ENCODE data around the gene PHLPP1.
A peak's percentile ranks its signal among the peaks of the same experiment; 100 is the strongest.

PHLPP1 gene

DNA sequence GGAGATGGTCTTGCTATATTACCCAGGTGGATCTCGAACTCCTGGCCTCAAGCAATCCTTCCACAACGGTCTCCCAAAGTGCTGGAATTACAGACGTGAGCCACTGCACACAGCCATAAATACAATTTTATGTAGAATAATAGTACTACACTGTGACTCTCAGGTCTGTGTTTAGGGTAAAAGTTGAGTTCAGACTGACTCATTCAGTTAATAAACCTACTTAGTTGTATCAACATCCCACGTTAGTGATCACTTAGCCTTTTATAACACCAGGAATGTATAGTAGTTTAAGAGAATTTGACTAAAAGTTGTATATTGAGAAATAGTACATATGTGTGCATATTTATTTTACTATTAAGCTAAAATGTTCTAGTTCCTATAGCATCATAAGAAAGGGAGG lies 237.5 kb downstream of the PHLPP1 start:
- no peak for DNase-seq

DNA sequence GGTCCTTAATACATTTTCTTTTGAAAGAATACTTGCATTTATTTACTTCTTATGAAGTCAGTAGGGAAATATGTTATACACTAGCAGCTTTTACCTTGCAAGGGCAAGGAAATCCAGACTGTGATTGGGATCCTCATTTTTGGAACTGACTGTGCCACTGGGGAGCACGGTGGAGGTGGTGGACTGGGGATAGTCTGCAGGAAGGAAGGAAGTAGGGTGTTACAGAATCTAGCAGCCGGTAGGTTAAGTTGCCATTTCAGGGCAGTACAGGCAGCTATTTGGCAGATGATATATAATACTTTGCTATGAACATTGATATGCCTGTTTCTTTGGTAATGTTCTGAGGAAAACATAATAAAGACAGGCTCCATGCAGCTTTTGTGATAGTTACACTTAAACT lies 238.3 kb downstream of the PHLPP1 start:
- no peak for DNase-seq

DNA sequence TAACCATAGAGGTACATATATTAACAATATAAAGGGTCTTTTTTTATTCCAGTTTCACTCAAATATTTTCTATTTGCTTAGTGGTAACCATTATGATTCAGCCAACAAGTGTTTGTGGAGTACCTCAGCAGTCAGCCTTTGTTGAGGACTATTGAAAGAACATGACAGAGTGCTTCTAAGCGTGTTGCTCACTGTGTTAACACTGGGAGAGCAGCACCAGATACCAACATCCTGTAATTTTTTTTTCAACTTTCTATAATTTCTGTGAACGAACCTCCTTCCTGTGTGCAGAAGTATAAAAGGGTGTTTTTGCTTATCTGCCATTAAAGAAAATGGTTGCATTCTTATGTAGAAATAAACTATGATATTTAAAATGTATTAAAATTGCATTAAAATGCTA lies 239.0 kb downstream of the PHLPP1 start:
- no peak for DNase-seq

DNA sequence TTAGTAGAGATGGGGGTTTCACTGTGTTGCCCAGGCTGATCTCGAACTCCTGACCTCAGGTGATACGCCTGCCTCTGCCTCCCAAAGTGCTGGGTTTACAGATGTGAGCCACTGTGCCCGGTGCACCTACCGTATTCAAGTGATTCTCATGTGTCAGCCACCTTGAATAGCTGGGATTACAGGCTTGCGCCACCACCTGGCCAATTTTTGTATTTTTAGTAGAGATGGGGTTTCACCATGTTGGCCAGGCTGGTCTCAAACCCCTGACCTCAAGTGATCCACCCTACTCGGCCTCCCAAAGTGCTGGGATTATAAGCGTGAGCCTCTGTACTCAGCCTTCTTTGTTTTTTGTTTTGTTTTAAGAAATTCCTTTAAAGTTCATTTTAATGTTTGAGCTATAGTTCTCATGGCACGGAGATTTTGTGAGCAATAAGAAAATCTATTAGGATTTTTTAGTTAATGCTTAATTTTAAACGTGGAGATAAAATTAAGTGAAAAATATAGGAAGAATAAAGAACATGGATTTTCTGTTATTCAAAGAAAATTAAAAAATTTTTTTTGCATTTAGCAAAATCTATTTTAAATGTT lies 242.6 kb downstream of the PHLPP1 start:
- peak in 1 of 4 experiments; percentile 38 for DNase-seq

DNA sequence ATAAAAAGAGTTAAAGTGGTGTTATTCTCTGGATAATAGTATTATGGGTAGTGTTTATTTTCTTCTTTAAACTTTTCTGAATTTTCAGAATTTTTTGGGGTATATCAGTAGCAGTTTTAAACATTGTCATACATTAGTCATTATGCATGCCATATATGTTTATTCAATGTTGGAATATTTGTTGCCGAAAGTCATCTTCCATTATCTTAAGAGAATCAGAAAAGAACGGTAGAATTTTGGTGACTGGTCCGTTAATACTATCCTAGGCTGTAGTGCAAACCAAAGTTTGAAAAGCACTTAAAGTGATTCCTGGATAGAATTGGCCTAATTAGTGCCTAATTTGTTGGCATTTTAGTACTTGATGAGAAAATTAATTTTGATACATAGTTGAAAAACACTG lies 244.1 kb downstream of the PHLPP1 start:
- no peak for DNase-seq

DNA sequence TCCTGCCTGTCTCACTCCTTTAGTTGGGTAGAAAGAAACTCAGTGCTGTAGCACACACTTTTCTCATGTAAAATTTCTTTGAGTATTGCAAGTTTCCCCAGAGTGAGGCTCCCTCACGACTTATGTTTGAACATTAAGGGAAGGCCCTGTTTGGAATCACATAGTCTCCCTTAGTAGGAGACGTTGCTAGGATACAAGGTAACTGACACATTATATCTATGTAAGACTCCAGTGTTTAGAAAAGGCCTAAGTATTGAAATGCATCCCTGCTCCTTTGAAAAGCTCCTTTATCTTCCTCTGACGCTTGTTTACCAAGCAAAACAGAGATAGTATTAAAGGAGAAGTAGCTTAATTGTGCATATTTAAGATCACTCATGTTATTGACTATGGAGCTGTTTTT lies 248.2 kb downstream of the PHLPP1 start:
- DNase-seq: no peak

DNA sequence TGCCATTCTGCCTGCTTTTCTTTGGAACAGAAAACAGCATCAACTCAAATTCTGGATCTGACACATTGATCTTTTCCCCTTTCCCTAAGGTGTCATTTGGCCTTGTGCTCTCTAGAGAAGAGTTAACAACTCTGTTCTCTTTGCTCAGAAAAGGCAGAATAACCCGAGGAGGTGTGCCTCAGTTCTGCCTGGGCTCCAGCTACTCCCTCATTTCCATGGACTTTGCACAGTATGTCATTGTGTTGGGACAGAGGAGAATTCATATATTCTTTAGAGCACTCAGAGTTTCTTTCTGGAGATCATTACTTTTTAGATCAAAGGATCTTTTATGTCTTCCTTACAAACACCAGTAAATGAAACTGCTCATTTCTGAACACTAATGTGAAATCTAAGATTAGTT lies 249.1 kb downstream of the PHLPP1 start:
- DNase-seq: no peak

DNA sequence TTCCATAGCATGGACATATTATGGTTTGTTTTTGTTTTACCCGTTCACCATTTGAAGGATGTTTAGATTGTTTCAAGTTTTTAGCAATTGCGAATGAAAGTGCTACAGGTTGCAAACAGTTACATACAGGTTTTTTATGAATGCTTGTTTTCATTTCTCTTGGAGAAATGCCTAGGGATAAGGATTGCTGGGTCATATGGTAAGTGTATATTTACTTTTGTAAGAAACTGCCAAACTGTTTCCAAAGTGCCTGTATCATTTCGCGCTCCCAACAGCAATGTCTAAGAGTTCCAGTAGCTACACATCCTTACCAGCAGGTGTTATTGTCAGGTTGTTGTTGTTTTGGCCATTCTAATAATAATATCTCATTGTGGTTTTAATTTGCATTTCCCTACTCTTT lies 251.7 kb downstream of the PHLPP1 start:
- DNase-seq: no peak

DNA sequence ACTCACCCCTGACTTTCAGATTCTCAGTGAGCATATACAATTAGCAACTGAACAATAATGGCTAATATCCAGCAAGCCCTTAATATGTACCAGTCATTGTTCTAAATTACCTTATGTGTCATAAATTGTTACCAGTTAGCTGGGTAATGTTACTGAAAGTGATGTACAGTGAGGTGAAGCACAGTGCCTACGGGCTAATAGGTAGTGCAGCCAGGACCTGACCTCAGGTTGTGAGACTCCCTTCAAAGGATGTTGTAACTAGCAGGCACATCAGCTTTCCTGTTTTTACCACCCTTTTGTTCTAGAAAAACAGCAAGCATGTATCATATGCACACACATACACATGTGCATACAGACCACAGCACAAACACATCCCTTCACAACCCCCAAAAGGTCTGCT lies 258.3 kb downstream of the PHLPP1 start:
- no peak for DNase-seq

DNA sequence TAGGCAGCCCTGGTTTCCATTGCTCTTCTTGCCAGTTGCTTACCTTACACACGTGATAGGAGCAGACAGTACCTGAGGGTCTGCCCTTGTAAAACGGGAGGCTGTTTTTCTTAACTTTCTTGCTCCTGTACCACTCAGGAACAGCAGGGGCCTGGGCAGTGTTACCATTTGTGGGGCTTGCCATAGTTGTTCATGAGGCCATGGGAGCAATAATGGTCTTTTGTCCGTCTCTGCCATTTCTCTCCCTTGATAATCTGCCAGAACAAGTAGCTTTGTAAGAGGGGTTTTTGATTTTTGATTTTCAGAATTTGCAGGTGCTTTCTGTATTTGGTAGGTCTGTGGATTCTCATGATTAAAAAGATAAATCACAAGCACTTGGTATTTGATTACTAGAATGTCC lies 259.0 kb downstream of the PHLPP1 start:
- no peak for DNase-seq

DNA sequence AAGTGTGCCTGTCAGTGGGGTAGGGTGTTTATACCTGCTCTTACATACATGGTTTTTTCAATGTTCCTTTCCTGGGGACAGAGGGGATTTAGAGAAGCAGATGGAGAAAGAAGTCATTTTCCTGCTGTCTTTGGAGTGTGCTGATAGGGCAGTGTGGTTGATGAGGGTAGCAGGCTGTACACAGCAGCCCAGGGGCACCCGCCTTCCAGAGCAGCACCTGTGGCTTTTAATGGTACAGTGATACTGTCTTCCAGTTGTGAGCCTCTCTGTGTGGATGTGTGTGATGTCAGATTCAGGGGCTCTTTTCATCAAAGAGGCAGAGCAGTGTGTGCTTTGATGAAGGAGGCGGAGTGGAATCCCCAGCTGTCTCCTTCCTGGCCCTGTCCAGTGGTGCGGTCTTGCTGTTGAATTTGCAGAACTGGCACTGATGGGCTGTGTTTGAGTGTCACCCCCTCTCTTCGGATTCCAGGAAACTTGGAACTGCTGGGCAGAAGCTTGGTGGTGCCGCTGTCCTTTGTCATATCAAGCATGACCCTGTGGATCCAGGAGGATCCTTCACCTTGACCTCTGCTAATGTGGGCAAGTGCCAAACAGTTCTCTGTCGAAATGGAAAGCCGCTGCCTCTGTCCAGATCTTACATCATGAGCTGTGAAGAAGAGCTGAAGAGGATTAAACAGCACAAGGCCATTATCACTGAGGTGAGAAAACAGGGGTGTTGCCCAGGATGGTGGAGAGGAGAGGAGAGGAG lies 259.8 kb downstream of the PHLPP1 start:
- no peak for DNase-seq

DNA sequence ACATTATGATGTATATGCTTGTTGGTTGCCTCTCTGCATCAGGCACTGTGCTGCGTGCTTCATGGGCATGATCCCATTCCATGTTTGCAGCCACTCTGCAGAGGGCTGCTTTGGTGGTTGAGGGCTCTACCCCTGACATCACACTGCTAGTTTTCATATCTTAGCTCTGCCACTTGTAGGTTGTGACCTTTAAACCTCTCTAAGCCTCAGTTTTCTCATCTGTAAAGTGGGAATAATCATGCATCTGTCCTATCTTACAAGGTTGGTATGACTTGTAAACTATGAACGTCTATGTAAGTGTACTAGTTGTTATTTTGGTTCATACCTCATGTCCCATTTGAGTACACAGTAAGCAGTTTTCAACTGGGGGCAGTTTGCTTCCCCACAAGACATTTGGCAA lies 260.4 kb downstream of the PHLPP1 start:
- no peak for DNase-seq

DNA sequence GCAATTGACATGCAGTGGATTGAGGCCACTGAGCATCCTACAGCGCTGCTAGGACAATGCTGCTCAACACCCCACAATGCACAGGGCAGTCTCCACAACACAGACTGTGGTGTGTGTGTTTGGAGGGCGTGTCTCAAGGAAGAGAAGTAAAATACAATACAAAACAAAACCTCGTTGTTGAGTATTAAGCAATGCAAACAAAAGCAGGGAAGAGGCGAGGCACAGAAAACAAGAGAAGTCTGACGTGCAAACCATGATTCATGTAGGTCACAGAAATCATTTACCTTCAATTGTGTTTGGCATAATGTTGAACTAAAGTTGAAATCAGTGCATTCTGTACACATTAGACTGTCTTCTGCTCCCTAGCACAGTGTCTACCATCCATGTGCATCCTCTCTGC lies 260.9 kb downstream of the PHLPP1 start:
- DNase-seq: no peak

DNA sequence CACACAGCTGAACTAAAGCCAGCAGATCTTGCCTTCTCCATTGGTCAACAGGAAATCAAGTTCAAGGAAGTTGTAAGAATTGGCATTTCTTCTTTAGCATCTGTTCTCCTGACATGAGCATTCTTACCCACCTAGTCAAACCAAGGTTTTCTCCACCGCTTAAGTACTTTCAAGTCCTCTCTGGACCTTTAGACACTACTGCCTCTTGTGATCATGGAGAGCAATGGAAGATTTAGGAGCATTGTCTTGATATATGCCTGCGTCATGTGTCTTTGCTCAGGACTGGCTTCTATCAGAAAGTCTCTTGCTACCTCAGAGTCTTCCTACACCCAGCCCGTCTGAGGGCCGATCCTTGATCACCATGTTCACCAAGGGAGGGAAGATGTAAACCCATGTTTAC lies 262.2 kb downstream of the PHLPP1 start:
- DNase-seq: no peak

DNA sequence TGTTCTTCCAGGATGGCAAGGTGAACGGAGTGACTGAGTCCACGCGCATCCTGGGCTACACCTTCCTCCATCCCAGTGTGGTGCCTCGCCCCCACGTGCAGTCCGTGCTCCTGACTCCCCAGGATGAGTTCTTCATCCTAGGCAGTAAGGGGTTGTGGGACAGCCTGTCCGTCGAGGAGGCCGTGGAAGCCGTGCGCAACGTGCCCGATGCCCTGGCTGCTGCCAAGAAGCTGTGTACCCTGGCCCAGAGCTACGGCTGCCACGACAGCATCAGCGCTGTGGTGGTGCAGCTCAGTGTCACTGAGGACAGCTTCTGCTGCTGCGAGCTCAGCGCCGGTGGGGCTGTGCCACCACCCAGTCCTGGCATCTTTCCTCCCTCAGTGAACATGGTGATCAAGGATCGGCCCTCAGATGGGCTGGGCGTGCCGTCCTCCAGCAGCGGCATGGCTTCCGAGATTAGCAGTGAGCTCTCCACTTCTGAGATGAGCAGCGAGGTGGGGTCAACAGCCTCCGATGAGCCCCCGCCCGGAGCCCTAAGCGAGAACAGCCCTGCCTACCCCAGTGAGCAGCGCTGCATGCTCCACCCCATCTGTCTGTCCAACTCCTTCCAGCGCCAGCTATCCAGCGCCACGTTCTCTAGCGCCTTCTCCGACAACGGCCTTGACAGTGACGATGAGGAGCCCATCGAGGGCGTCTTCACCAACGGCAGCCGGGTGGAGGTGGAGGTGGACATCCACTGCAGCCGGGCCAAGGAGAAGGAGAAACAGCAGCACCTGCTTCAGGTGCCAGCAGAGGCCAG lies 263.1 kb downstream of the PHLPP1 start:
- DNase-seq: no peak

DNA sequence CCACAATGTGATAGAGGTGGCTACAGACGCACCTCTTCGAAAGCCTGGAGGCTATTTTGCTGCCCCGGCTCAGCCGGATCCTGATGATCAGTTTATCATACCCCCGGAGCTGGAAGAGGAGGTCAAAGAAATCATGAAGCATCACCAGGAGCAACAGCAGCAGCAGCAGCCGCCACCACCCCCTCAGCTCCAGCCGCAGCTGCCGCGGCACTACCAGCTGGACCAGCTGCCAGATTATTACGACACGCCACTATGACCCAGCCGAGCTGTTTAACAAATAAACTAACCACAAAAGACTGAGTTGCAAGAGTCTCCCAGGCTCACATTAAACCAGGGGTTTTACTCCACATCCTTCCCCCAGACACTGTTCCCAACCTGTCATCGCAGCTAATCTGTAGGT lies 263.8 kb downstream of the PHLPP1 start:
- DNase-seq: no peak

DNA sequence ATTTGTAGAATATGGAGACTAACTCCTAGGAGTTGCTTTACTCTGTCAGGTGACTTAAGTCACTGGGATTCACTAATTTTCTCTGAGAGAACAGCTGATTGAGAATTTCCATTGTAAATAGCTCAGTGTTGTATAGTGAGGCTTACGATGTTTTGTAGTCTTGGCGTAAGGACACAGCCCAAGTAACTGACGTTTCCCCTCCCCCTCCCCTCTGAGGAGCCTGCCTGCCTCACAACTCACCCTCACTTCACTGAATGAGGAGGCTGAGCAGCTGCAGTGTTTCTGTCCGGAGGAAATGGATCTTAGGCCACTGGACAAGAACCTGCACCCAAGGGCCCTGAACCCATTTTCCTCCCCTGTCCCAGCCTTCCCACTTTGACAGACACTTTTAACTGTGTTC lies 264.6 kb downstream of the PHLPP1 start:
- no peak for DNase-seq

DNA sequence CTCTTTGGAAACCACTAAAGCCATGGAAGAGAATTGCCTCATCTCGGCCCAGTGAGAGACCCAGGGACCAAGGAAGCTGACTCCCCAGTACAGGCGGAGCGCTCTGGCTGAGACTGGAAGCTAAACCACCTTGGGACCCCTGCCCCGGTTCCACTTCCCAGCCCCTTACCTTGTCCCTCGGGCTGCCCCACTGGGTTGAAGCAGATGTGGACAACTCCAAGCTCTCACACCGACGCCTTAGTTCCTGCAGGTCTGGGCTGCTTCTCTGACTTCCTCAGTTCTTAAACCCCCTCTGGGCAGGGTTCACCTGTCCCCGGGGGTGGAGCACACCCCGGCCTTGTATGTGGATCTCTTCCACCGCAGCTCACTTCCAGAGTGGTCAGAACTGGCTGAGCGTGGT lies 266.2 kb downstream of the PHLPP1 start:
- DNase-seq: no peak

DNA sequence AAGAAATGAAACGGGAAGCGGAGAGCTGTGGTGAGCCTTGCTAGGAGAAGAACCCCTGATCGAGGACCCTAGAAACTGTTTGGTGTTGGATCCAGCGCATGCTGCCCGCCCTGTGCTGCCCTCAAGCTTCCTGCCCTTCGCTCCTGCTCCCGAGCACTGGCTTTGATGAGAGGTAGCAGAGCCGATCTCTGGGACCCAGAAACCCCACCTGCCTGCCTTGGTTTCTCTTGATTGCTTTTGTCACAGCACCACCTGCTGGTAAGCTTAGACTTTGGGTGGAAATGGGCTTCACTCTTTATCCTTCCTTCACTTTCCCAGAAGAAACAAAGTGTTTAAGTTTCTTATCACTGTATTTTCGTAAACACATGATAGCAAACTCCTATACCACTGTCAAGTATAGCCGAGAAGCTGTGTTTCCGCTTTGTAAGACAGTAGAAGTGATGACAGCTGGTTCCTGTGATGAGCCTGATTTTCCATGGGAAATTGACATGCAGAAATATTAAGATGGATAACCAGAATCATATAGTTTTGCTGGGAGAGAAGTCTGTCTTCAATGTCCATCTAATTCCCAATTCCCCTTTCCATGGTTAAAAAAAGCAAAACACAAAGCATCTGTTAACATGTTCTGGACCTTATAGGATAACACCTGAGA lies 267.4 kb downstream of the PHLPP1 start:
- peak; percentile 6 to 26 (median 14) for DNase-seq

DNA sequence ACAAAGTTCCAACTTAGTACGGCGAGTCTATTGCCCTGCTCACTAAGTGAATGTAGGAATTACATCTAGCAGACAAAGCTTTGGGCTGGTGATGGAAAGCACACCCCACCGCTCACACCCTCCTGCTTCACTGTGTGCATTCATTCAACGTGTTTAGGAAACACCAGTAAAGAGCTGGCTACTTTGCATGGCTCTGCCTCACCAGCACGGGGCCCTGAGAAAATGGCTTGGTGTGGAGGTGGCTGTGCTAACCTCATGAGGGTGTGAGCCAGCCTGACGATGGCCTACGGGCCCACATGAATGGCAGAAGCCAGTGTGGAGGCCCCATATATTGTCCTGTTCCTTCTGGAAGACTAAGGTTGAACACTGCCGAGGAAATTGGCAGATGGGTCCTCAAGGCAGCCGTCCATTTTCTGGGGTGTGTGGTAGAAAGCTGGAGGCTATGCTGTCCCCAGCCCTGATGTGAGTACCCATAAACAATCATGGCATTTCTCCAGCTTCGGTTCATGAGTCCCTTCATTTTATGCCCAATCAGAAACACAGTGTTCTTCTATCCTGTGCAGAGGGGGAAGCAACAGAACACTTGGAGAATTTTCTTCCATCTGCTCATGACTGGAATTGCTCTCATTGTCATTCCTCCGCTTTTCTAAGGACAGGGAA lies 269.4 kb downstream of the PHLPP1 start:
- DNase-seq: no peak

DNA sequence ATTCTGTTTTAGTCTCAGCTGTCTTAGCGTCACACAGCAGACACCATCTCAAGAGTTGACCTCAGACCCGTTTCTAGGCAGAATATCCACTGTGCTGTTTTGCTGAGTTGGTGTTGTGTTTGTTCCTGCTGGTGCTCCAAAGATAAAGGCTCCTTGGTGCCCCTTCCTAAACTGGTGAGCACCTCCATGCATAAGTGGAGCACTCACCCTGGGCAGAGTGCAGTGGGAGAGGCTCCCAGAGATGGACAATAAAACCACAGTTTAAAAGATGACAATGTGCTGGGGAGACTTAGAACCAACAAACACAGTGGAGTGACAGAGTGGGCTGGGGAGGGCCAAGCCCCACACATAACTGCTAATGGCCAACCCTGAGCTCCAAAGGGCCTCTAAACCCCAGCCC lies 271.1 kb downstream of the PHLPP1 start:
- DNase-seq: no peak

DNA sequence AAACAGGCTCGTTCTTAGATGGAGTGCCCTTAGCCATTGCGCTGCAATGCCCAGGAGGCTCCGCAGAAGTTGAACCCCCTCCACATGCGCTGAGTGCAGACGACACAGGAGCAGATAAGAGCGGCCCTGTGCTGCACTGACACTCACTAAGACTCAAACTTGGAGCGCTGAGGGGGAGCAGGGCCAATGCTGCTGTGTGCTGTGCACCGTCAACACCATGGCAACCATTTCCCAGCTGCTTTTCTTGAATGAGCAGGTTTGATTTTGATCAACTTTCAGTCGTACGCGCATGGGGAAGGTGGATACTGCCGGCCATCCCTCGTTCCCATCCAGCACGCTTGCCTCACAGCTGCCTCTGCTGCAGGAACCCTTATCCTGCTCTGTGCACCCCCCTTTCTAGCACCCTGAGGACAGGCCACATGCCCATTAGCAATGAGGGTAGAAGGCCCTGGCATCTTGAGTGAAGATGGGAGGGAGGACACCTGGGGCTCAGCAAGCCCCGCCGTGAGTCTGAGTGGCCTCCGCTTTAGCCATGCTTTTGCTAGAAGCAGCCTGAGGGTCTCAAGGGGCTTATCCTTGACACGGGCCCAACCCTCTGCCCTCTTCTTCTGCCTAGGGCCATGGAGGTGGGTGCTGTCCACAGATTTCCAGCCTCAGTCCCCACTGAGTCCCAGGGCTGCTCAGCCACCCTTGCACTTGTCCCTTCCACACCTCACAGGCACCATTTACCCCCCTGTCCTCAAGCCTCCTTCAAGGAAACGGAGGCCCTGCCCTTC lies 271.9 kb downstream of the PHLPP1 start:
- no peak for DNase-seq

All from activated CD4-positive, CD25-positive, alpha-beta regulatory T cell (primary cell).